MG63 (cell line): Measurements from ENCODE around the gene EHD4. TPM values are rescaled to one million over a fixed set of nuclear protein-coding genes. Genes with fewer than 3 reads are reported as not detected.

Source experiments
- DNase-seq: peaks from one replicate; pipeline ENCODE4 v3.0.0-alpha.2; 2020
- H3K27me3 ChIP-seq: fragments of 250-450 bp; sonication (Bioruptor Pico); 2 replicates; pipeline ENCODE4 v1.5.1; 2020; ENCODE audit warnings: mild to moderate bottlenecking, moderate library complexity
- H3K36me3 ChIP-seq: fragments of 250-450 bp; sonication (Bioruptor Pico); 2 replicates; pipeline ENCODE4 v1.5.1; 2020; ENCODE audit warnings: mild to moderate bottlenecking, moderate library complexity
- H3K4me3 ChIP-seq: fragments of 250-450 bp; sonication (Bioruptor Pico); 2 replicates; pipeline ENCODE4 v1.5.1; 2020; ENCODE audit warnings: mild to moderate bottlenecking, moderate library complexity
- H3K9me3 ChIP-seq: fragments of 250-450 bp; sonication (Bioruptor Pico); 2 replicates; pipeline ENCODE4 v1.5.1; 2020; ENCODE audit warnings: mild to moderate bottlenecking, moderate library complexity
- total RNA-seq: library from RNA; depleted of rRNA; stranded (reverse); fragments of >200 nt; shearing (Covaris generic); gene quantifications from 2 replicates; pipeline ENCODE4 v1.2.3, GENCODE V29; 2014; ENCODE audit warnings: low replicate concordance

The EHD4 gene
- total RNA-seq, 1 experiment from 2014 or later: 15.9 TPM

DNA sequence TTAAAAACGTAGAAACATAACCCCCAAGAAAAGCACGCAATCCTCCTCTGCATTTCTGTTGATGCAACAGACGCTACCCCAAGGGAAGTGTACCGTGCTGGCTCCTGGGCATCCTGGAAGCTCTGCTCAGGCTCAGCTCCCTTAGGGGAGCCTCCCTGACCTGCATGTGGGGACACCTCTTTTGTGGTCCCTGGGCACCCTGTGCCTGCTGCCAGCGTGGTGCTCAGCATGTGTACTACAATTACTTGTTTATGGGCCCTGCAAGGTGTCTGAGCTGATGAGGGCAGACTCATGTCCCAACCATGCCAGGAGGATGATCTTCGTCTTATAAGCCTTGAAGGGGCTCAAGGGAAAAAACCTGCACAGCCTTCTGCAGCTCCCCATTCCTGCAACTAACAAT lies 18.3 kb downstream of the EHD4 start:
- H3K36me3 ChIP-seq: peaks cover 62% of the 10 kb centered on the region
- no peak overlapping the region for H3K4me3 ChIP-seq
- H3K27me3 ChIP-seq: no peaks in the 10 kb centered on the region
- H3K9me3 ChIP-seq: no peaks in the 10 kb centered on the region
- no peak for DNase-seq

DNA sequence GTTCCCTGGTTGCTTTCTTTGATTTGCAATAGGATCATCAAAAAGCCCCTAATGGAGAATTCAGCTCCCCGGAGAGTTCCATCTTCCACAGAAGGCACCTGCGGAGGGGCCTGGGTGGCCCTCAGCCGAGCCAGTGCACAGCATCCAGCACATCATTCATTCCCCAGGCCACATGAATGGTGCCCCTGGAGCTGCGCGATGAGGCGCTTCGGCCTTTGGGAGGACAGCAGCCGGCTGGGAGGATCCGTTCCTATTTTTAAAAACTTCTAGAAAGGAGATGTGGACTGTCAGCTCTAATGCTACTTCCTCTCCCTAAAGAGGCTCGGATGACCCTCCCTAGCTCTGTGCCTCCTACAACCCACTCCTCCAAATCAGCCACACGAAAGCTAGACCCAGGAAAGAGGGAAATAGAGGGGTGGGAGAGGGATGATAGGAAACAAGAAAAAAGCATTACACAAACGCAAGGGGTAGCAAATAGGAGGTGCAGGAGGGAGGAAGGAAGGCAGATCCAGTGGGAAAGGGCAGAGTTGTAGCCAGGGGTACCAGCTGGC lies 20.3 kb downstream of the EHD4 start:
- no peaks in the 10 kb centered on the region for H3K27me3 ChIP-seq
- DNase-seq: no peak
- H3K4me3 ChIP-seq: no peak overlapping the region
- H3K36me3 ChIP-seq: peaks cover 61% of the 10 kb centered on the region
- no peaks in the 10 kb centered on the region for H3K9me3 ChIP-seq

DNA sequence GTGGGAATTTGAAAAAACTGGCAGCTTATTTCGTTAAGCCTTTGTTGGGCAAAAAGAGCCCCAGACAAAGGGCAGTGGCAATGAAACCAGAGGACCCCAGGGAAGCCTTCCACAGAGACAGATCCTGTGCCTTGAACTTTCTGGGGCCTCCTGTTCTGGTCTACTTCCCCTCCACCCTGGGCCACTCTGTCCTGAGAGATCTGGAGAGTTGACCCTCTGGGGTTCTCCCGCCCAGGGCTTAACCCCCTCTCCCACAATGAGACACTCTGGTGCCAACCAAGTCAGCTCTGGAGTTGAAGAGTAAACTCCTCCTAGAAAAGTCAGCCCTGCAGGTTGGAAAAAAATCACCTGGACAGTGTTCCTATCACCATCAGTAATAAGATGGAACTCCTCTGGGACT lies 20.8 kb downstream of the EHD4 start:
- Histone ChIP-seq H3K27me3 (no peaks in the 10 kb centered on the region), H3K9me3 (no peaks in the 10 kb centered on the region), H3K4me3 (no peak overlapping the region), H3K36me3 (peaks cover 61% of the 10 kb centered on the region)
- no peak for DNase-seq

DNA sequence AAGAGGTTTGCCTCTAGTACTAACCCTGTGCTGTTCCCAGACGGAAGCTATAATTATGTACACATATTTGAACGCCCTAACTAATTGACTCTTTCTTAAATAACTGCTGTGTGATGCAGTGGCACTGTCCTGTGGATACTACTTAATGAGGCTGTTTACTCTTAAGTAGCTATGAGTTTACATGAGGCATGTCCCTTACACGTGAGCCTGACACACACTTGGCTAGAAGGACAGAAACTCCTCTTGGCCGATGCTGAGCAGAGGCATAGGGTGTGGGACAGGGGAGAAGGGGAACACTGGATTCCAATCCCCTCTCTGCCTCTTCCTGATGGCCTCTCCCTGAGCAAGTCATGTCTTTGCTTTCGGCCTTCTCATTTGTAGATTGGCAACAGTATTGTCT lies 21.9 kb downstream of the EHD4 start:
- peak; percentile 45 for DNase-seq
- Histone ChIP-seq H3K4me3 (no peak overlapping the region), H3K36me3 (peaks cover 59% of the 10 kb centered on the region), H3K27me3 (no peaks in the 10 kb centered on the region), H3K9me3 (no peaks in the 10 kb centered on the region)

DNA sequence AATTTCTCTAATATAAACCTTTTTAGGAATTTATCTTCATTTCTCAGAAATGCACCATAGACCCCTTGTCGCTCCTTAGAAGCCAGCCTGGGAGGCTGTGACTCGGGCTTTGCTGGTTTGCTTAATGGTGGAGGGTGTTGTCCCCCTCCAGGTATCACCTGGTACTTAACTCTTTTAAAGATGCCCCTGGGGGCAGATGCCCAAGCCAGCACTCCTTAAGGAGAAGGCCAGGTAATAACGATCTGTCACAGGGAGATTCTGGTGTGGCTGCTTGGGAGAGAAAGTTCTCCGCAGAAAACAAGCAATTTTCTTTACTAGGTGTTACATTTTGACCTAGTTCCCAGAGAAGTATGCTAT lies 22.3 kb downstream of the EHD4 start:
- Histone ChIP-seq H3K4me3 (no peak overlapping the region), H3K36me3 (peaks cover 63% of the 10 kb centered on the region), H3K9me3 (no peaks in the 10 kb centered on the region), H3K27me3 (no peaks in the 10 kb centered on the region)
- DNase-seq: no peak

DNA sequence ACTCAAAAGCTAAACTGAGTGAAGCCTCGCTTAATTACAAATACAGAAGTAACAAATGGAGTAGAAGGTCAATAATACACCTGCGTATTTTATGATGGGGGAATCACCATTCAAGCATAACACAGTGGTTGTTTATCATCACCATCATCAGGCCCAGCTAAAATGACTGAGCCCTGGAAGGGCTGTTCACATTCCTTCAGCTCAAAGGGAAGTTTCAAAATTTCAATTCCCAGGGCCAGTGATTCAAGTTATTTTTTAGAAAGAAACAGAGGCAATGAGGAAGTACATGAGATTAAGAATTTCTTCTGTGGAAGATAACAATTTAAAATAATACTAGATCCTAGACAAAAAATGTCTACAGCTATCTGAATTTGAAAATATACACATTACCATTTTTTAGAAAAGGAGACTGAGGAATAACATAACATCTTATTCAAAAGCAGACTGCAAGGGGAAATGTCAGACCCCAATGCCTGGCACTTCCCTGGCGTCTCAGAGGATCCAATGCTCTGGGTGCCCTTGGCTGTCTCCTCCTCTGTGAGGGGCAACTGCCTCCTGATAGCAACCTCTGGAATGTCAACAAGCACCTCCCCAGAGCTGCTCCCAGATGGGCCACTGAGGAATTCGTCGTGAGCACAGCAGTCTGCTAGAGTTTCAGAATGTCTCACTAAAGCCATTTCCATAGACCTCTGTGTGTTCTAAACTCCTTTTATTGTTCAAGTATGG lies 22.8 kb downstream of the EHD4 start:
- no peak for DNase-seq
- Histone ChIP-seq H3K27me3 (no peaks in the 10 kb centered on the region), H3K36me3 (peaks cover 64% of the 10 kb centered on the region), H3K9me3 (no peaks in the 10 kb centered on the region), H3K4me3 (no peak overlapping the region)

DNA sequence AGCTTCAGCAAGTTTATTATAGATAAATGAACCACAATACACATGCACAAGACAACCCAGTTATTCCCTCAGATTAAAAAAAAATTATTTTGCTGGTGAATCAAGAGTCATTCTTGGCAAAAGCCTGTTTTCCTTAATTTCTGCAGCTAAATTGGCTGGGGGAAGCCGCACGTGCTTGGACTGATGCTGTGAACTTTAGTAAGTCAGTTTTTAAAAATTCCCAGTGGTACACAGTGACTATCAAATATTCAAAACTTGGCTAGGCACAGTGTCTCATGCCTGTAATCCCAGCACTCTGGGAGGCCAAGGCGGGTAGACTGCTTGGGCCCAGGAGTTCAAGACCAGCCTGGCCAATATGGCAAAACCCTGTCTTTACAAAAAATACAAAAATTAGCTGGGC lies 23.9 kb downstream of the EHD4 start:
- no peak overlapping the region for H3K4me3 ChIP-seq
- peaks cover 67% of the 10 kb centered on the region for H3K36me3 ChIP-seq
- DNase-seq: no peak
- H3K27me3 ChIP-seq: no peaks in the 10 kb centered on the region
- H3K9me3 ChIP-seq: no peaks in the 10 kb centered on the region

DNA sequence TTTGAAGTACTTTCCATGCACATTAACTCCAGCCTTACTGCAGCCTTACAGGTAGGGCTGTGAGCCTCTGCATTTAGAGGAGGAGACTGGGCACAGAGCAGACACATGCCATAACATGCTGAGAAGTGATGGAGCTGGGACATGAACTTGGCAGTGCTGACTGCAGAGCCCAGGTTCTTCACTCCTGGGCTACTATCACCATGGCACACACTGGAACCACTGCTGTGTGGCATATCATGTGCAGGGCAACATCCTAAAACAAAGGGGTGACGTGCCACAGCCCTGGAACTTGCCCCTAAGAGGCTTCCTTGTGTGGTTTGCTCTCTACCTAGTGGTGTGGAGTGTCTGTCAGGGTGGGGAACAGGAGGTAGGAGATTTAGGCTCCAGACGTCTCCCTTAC lies 25.4 kb downstream of the EHD4 start:
- DNase-seq: no peak
- H3K27me3 ChIP-seq: no peaks in the 10 kb centered on the region
- H3K9me3 ChIP-seq: no peaks in the 10 kb centered on the region
- H3K36me3 ChIP-seq: peaks cover 68% of the 10 kb centered on the region
- H3K4me3 ChIP-seq: no peak overlapping the region

DNA sequence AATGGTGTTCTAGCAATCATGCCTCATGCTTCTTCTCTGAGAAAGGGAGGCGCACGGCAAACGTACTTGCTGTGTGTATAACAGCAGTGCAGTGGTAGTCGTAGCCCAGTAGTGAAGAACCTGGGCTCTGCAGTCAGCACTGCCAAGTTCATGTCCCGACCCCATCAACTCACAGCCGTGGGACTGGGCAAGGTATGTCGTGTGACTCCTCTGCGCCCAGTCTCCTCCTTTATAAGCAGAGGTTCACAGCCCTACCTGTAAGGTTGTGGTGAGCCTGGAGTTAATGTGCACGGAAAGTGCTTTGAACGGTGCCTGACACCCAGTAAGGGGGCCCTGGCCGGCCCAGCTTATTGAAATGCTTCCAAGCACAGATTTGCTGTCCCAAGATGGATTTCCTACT lies 26.6 kb downstream of the EHD4 start:
- Histone ChIP-seq H3K27me3 (no peaks in the 10 kb centered on the region), H3K36me3 (peaks cover 66% of the 10 kb centered on the region), H3K4me3 (no peak overlapping the region), H3K9me3 (no peaks in the 10 kb centered on the region)
- no peak for DNase-seq

DNA sequence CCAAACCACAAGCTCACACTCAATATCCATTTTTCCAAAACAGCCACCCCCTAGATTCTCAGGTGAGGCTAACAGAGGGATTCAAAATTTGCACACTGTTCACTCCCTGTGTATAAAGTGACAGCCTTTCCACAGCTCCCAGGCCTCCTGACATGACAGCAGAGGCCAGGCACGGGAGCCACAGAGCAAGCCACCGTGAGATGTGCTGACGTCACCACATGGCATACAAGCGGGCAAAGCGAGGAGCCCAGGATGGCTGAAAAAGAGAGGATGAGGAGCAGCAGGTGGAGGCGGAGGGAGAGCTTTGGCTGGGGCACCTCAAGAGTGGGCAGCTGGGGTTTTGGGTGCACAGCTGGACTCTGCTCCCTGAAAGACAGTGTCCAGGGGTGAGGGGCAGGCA lies 27.1 kb downstream of the EHD4 start:
- no peaks in the 10 kb centered on the region for H3K9me3 ChIP-seq
- no peak for DNase-seq
- no peaks in the 10 kb centered on the region for H3K27me3 ChIP-seq
- peaks cover 64% of the 10 kb centered on the region for H3K36me3 ChIP-seq
- no peak overlapping the region for H3K4me3 ChIP-seq

DNA sequence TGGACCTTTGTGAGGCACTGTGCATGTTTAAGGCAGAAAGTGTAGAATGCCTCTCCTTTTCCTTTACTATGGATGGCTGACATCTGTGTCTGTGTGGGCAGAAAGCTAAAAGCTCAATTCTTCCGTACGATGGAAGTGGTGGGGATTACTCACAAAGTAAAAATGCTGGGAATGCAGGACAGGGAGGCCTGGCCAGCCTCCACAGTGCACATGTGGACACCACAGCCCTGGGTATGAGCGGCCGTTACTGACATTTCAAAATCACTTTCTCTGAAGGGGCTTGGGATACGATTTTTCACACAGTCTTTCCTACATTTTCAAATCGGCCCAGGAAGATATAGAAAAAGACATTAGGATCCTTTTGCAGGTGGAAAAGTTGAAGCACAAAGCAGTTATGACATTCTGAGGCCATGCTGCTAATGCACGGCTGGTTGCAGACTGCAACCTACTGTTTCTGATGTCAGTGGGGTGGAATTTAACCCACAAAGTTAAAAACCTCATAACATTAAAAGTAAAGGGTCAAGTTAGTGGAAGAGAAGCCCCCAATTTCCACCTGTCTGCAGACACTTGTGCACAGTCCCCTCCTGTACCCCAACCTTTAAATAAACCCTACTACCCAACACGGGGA lies 27.9 kb downstream of the EHD4 start:
- peak; percentile 82 for DNase-seq
- Histone ChIP-seq H3K36me3 (peaks cover 63% of the 10 kb centered on the region), H3K4me3 (no peak overlapping the region), H3K27me3 (no peaks in the 10 kb centered on the region), H3K9me3 (no peaks in the 10 kb centered on the region)

DNA sequence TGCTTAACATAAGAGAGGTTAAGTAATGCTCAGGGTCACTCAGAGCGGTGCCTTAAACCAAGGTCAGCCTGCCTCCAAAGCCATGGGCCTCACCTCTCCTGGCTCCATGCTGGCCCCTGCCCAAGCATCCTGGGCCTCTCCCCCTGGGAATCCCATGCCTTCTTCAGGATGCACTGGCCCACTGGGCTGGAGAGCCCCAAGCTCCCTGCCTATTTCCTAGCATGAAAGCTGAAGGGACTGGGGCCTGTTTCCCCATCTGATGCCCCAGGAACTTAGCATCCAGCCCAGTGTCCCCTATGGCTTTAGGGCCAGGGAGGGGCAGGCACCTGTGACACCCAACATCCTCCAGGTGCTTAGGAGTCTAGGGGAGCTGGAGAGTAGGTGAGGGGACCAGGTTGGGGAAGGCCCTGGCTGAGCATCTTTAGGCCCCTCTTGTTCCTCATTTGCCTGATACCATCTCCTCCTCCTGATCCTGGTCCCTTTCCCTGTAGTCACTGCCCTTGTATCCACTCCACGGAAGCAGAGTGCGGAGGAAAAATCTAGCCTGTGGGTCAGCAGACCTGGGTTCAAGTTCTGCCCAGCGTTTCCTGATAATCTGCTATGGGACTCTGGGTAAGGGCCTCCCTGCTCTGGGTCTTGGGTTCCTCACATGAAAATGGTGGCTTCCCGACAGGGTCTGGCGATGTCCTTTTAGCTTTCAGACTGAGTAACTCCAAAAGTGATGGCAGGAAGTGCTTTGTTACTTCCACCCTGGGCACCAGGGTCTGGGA lies 28.6 kb downstream of the EHD4 start:
- Histone ChIP-seq H3K36me3 (peaks cover 66% of the 10 kb centered on the region), H3K4me3 (no peak overlapping the region), H3K27me3 (no peaks in the 10 kb centered on the region), H3K9me3 (no peaks in the 10 kb centered on the region)
- DNase-seq: no peak

DNA sequence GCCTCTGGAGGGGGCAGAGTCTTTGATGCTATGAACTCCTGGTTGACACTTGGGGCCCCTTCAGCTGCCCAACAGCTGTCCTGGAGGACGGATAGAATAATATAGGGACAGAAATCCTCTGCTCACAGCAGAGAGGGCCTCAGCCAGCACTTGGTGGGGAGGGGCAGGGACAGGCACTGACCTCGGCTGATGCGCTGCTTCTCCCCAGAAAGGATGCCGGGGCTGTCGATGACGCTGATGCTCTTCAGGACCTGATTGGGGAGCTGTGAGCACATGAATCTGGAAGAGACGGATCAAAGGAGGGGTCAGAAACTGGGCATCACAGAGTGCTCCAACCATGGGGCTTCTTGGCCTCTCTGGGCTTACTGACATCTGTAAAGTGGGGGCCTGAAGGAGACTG lies 29.5 kb downstream of the EHD4 start:
- DNase-seq: no peak
- Histone ChIP-seq H3K4me3 (no peak overlapping the region), H3K36me3 (peaks cover 68% of the 10 kb centered on the region), H3K9me3 (no peaks in the 10 kb centered on the region), H3K27me3 (no peaks in the 10 kb centered on the region)

DNA sequence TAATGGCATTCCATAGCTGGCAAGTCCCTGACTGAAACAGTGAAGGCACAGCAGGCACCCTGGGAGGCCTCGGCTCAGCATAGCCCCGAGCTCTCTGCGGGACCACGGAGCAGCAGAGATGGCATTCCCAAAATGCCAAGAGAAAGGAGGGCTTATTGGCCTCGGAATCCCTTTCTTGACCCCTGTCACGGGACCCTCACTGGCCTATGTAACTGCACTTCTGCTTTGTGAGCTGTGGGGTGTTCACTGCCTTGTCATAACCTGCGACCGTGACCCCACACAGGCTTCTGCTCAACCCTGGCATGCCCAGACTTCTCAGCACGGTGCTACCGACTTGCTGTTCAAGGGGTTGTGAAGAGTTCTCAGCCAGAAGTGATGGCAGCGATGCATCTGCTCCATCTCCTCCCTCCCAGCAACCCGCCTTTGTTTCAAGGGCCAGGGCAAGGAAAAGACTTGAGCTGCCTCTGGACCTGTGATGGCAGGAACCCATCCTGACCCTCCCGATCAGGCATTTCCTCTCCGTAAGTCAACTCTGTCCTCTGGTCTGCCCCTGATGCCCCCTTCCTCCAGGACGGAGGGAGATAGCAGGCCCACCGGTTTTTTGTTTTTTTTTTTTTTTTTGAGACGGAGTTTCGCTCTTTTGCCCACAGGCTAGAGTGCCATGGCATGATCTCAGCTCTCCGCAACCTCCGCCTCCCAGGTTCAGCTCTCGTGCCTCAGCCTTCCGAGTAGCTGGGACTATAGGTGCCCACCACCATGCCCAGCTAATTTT lies 30.5 kb downstream of the EHD4 start:
- Histone ChIP-seq H3K27me3 (no peaks in the 10 kb centered on the region), H3K9me3 (no peaks in the 10 kb centered on the region), H3K36me3 (peaks cover 74% of the 10 kb centered on the region), H3K4me3 (no peak overlapping the region)
- no peak for DNase-seq

DNA sequence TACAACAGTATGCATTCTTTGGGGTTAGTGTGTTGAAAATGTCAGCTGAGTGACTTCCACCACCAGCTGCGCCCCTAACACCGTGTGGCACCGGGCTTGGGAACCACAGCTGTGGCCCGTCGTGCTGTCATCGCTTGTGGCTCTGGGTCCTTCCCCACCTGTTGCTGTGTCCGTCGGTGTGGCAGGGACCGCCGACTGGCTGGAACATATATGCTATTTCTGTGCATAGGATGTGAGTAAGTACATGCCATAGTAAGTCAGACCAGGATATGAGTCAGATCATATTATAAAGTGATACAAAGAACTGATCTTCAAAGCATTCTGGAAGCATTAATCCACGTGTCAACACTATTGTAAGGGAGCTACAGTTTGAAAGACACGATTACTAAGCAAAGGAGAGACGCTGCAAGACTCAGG lies 31.9 kb downstream of the EHD4 start:
- peaks cover 83% of the 10 kb centered on the region for H3K36me3 ChIP-seq
- no peak overlapping the region for H3K4me3 ChIP-seq
- H3K9me3 ChIP-seq: no peaks in the 10 kb centered on the region
- no peaks in the 10 kb centered on the region for H3K27me3 ChIP-seq
- DNase-seq: peak; percentile 60

DNA sequence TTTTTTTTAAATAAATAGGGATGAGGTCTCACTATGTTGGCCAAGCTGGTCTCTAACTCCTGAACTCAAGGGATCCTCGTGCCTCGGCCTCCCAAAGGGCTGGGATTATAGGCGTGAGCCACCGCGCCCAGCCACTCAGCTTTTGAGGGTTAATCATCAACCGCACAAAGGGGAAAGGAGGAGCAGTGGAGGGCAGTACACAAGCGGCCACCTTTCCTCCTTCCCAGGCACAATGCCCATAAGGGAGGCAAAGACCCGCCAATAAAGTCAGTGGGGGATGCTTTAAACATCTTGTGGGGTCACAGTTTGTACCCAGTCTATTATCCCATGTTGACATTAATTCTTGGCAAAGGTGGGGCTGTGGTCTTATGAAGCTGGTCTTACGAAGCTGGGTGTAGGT lies 32.4 kb downstream of the EHD4 start:
- no peak overlapping the region for H3K4me3 ChIP-seq
- H3K36me3 ChIP-seq: peaks cover 79% of the 10 kb centered on the region
- H3K9me3 ChIP-seq: no peaks in the 10 kb centered on the region
- H3K27me3 ChIP-seq: no peaks in the 10 kb centered on the region
- no peak for DNase-seq

DNA sequence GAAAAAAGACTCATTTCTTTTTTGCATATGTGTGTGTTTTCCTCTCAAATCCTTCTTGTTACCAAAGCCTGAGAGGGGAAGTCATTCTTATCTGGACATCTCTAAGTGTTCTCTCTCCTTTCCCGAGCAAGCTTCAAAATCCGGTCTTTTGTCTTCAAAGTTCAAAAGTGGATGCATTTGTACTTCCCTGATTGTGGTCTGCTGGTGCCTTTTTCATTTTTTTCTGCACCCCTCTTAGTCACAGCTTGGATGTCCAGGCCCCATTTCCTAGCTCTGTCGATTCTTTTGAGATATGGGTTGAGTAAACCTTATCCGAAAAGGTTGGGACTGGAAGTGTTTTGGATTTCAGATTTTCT lies 34.8 kb downstream of the EHD4 start:
- no peak for DNase-seq
- H3K27me3 ChIP-seq: no peaks in the 10 kb centered on the region
- no peak overlapping the region for H3K4me3 ChIP-seq
- H3K9me3 ChIP-seq: no peaks in the 10 kb centered on the region
- H3K36me3 ChIP-seq: peaks cover 72% of the 10 kb centered on the region
